ENCODE results near the gene MEF2C.

Gene MEF2C

DNA sequence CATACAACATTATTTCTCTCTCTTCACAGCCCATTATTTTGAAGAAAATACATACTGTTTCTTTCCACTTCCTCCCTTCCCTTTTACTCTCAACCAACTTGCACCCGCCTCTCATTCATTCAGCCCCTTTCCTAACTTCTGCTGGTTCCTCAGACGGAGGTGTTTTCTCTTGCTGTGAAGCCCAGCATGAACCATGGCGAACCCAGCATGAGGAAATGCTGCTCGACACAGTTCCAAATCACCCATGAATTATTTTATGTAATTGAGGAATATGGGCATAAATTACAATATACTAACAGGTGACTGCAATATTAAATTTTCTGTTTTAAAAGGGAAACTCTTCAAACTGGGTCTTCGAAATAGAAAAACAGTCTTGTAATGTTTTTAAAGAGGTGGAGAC, 124.8 kb downstream of the MEF2C start:
- DNase-seq (ENCODE audit: low read depth): no peak

GRCh38 chr5:88756953-88757352, 126.0 kb downstream of the MEF2C start:
- no peak for DNase-seq (ENCODE audit: low read depth)

- no peak for DNase-seq (ENCODE audit: low read depth)
Observed at GRCh38 chr5:88748666-88749065, 134.3 kb downstream of the MEF2C start.

GRCh38 chr5:88746438-88746882, 136.5 kb downstream of the MEF2C start:
- DNase-seq (ENCODE audit: low read depth): no peak

DNA sequence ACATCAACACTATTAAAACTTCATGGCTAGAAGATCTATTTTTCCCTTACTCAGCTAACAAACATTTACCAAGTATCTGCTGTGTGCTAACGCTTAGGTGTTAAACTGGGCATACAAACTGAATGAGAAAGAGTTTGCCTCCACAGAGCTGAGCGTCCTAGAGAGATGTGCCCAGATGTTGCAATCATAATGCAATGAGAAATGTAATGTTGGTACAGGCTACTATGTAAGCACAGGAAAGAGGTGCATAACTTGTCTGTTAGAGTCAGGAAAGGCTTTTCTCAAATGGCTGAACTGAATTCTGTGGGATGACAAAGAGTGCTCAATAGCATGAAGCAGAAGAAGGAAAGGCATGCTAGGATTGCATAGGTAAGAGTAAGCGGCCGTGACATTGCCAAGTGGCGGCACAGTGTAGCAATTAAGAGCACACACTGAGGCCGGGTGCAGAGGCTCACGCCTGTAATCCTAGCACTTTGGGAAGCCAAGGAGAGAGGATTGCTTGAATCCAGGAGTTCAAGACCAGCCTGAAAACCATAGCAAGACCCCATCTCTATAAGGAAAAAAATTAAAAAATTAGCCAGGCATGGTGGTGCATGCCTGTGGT, 137.8 kb downstream of the MEF2C start:
- peak; percentile 10 for DNase-seq (ENCODE audit: low read depth)

GRCh38 chr5:88743231-88743834, 139.7 kb downstream of the MEF2C start:
- peak; percentile 13 for DNase-seq (ENCODE audit: low read depth)

- no peak for DNase-seq (ENCODE audit: low read depth)
Observed at GRCh38 chr5:88741964-88742363, 141.0 kb downstream of the MEF2C start.

DNA sequence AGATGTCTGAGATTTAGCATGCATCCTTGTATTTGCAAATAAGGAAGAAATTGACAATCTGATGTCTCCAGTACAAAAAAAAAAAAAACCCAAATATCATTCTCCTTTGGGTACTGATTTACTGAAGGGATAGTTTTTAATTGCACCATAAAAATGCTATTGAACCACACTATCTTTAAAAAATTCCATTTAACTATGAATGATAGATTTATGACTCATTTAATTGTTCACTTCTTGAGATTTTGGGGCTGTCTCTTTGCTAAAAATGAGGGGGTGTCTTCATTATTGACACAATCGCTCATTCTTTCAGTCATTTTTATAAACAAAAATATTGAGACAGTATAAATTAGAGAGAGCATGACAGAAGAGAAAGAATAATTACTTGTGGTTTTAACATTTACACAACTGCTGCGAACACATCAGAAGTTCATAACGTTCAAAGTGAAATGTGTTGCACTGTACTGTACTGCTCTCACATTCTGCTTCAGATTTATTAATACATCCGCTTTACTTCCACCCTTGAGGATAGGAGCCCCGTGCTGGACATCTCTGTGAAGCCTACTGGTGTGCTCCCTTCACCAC, 142.3 kb downstream of the MEF2C start:
- no peak for DNase-seq (ENCODE audit: low read depth)

DNA sequence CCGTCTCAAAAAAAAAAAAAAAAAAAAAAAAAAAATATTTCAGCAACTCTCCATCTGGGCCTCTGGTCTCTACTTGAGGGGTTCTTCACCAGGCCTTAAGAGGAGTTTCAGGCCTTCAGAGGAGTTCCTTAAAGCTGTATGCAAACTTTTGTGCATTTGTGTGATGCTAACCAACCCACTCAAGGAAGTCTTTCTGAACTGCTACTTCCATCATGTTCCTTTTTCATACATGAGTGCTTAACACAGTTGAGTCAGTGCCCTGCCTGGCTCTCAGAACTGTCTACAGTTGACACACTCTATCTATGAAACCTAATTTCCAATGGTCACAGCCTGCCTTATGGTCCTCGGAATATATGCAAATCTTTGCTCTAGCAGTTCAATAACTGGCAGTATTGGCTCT, 146.5 kb downstream of the MEF2C start:
- no peak for DNase-seq (ENCODE audit: low read depth)

DNA sequence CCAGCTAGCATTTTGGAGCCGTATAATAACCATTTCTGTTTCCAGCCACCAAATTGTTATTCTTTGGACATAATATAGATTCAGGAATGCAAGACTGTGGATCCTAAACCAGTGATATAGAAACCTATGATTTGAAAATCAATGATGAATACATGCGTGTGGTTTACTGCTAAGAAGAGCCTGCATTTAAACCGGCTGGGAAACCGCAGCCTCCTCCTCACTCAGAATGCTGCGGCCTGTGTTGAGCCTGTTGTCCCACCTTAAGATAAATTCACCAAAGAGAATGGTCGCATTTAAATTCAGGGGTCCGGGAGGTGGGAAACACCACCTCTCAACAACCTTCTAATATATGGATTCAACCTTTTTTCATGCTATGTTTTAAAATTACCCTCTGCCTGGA, 148.0 kb downstream of the MEF2C start:
- no peak for DNase-seq (ENCODE audit: low read depth)

DNA sequence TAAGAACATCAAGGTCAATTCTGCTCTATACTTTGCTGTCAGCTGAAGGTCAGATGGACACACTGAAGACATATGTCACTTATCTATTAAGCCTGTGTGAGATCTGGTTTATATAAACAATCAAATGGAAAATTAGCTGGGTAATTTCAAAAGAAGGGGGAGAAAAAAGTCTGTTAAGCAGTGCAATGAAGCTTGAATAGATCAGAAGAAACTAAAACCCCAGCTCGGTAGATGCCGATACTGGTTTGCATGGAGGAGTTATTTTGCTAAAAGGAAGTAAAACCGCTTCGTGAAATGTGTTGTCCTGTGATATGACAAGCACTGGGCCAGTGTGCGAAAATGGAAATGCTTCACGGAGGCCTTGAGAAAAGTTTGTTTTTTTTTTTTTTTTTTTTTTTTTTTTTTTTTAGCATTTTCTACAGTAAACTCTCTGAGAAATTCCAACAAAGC, 148.8 kb downstream of the MEF2C start:
- no peak for DNase-seq (ENCODE audit: low read depth)

- no peak for DNase-seq (ENCODE audit: low read depth)
Observed at GRCh38 chr5:88732862-88733261, 150.1 kb downstream of the MEF2C start.

GRCh38 chr5:88732181-88732633, 150.8 kb downstream of the MEF2C start:
- no peak for DNase-seq (ENCODE audit: low read depth)

DNA sequence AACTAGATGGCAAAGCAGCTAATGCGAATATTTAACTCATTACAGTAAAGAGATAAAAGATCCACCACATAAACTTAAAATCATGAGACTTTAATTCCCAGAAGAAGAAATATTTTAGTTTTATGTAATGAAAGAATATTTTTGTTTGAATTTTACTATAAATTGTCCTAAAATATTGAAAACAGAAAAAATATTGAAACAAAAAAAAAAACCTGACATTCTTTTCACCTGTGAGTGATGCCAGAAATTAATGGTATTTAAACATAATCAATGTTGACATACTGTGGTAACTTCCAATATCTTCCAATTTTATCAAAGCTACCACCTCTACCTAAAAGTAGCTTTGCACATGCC, 153.2 kb downstream of the MEF2C start:
- DNase-seq (ENCODE audit: low read depth): no peak

DNA sequence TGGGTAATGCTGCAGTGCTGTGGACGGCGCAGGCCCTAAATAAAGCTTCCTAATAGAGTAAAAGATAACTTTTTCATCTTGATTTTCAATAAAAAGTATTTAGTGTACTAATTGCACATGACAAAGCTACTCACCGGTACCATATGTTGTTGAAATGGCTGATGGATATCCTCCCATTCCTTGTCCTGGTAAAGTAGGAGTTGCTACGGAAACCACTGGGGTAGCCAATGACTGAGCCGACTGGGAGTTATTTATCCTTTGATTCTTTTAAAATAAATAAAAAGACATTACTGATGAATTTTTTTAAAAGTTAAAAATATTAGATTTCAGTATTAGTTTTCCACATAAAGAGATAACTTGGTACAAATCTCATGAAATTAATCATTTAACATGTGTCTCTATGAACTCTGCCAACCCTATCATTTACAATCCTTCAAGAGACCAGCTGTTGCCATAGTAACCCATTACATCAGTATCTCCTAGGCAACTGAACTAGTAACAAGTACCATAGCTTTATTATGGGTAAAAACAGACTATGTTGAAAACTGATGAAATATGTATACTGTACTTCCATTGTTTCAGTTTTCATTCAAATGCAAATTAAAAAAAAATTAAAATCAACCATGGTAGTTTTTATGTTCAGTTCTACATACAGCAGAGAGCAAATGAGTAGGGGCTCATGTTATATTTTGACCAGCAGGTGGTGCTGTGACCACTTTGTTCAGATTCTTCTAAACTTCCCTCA, 153.7 kb downstream of the MEF2C start:
- DNase-seq (ENCODE audit: low read depth): peak; percentile 65

DNA sequence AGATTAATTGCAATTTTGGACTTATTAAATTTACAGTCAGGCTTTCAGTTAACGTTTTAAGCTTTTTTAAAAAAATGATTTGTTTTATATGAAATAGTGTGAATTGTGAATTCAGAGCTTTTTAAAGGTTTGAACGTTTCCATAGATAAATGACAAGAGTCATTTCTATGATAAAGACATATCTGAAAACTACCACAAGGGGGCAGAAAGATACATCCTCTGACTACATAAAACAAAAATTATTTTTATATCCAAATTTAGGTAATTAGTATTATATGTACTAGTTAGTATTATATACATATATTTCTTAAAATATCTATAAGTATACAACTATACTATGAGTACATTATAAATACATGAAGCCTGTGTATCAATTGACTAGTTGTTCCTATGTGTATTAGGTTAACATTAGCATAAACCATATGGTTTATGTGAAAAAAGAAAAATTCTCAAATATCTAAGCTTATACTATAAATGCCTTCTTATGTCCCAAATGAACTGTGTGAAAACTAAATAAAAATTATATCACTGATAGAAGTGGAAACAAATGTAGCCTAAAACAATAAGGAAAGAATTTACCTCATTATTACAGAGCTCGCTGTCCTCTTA, 155.2 kb downstream of the MEF2C start:
- peak; percentile 13 for DNase-seq (ENCODE audit: low read depth)

GRCh38 chr5:88725454-88725853, 157.5 kb downstream of the MEF2C start:
- no peak for DNase-seq (ENCODE audit: low read depth)

GRCh38 chr5:88724201-88724600, 158.8 kb downstream of the MEF2C start:
- peak; percentile 15 for DNase-seq (ENCODE audit: low read depth)

DNA sequence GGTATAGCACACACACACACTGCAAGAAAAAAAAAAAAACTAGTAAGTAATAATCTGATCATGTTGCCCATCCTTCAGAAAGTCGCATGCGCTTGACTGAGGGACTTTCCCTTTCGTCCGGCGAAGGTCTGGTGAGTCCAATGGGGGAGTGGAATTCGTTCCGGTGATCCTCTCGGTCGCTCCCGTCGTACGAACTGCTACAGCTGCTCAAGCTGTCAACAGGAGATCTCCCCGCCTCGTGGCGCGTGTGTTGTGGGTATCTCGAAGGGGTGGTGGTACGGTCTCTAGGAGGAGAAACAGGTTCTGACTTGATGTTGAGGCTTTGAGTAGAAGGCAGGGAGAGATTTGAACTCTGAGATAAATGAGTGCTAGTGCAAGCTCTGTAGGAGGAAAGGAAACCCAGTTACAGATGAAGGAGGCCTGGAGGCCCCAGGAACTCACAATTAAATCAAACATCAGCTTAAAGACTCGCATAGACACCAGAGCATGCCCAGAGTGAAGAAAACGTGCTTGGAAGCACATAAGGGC, 160.4 kb downstream of the MEF2C start:
- DNase-seq (ENCODE audit: low read depth): no peak

DNA sequence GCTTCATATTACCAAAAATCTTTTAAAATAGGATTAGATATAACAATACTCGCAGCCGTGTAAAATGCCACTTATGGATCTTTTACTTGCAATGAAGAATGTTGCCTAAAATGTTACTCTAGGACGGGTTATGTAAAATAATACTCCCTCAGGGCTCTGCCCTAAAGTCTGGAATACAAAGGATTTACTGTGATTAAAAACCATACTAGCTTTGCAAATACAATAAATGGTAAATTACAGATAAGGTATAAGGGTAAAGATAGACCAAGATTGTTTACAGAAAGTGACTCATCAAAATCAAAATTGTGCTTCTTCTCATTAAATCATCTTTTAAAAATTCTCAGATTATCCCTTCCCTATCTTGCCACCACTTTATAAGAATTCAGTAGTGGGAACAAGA, 163.6 kb downstream of the MEF2C start:
- DNase-seq (ENCODE audit: low read depth): no peak

GRCh38 chr5:88718736-88719135, 164.2 kb downstream of the MEF2C start:
- DNase-seq (ENCODE audit: low read depth): no peak

DNA sequence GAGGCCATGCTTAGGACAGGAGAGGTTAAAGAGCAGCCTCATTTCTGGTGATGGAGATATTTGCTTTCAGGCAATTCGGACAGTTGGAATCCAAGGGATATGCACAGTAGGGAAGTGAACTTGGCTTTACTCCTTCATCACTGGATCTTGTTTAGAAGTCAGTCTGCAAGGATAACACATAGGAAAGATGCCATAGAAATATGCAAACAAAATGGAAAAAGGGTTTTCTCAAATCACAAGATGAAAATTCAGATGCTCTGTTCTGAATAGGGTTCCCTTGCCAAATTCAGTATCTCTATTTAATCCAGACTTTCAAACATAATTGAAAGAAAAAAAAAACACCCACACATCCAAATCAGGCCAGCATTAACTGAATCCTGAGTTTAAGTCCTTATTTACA, 166.9 kb downstream of the MEF2C start:
- no peak for DNase-seq (ENCODE audit: low read depth)
